ENCODE measurements around the gene PBXIP1.

Gene PBXIP1, protein sequence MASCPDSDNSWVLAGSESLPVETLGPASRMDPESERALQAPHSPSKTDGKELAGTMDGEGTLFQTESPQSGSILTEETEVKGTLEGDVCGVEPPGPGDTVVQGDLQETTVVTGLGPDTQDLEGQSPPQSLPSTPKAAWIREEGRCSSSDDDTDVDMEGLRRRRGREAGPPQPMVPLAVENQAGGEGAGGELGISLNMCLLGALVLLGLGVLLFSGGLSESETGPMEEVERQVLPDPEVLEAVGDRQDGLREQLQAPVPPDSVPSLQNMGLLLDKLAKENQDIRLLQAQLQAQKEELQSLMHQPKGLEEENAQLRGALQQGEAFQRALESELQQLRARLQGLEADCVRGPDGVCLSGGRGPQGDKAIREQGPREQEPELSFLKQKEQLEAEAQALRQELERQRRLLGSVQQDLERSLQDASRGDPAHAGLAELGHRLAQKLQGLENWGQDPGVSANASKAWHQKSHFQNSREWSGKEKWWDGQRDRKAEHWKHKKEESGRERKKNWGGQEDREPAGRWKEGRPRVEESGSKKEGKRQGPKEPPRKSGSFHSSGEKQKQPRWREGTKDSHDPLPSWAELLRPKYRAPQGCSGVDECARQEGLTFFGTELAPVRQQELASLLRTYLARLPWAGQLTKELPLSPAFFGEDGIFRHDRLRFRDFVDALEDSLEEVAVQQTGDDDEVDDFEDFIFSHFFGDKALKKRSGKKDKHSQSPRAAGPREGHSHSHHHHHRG

DNA sequence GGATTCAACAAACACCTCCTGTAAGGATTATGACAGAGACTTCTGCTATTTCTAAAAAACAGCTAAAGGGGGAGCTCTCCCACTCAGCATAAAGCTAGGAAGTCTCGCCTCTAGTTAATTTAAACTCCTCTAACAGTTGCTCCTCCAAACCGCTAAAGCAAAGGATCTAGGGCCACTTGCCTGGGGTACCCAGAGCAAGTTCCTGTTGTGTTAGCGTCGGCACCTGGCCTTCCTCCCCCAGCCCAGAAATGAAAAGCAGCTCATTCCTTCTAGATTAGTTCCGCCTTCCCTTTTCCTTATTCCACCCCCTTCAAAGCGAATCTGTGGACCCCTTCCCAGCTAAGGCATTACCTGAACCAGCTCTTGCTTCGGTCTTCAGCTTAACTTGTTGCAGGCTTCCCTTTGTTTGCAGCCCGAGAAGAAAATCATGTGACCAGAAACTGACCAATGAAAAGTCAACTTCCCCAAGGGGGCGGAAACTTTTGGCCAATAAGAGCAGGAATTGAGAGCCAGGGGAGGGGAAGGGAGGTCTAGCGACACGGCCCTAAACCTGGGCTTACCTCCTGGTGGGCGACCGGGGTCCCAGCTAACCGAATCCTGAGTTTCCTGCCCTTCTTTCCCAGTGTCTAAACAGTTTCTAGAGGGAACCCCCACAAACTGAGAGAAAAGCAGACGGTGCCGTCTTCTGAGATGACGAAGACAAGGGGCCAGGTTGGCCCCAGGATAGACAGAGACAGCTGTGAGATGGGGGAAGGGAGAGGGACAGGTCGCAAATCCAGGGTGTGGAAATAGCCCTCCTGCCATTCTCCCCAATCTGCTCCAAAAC, at the start of gene PBXIP1:
TSS of gene PBXIP1 (minus strand) at position 382 of the 826 bp plus-strand sequence. CDS start 2,378 bp downstream, outside the sequence.
- peak; percentile 90 to 92 for DNase-seq

DNA sequence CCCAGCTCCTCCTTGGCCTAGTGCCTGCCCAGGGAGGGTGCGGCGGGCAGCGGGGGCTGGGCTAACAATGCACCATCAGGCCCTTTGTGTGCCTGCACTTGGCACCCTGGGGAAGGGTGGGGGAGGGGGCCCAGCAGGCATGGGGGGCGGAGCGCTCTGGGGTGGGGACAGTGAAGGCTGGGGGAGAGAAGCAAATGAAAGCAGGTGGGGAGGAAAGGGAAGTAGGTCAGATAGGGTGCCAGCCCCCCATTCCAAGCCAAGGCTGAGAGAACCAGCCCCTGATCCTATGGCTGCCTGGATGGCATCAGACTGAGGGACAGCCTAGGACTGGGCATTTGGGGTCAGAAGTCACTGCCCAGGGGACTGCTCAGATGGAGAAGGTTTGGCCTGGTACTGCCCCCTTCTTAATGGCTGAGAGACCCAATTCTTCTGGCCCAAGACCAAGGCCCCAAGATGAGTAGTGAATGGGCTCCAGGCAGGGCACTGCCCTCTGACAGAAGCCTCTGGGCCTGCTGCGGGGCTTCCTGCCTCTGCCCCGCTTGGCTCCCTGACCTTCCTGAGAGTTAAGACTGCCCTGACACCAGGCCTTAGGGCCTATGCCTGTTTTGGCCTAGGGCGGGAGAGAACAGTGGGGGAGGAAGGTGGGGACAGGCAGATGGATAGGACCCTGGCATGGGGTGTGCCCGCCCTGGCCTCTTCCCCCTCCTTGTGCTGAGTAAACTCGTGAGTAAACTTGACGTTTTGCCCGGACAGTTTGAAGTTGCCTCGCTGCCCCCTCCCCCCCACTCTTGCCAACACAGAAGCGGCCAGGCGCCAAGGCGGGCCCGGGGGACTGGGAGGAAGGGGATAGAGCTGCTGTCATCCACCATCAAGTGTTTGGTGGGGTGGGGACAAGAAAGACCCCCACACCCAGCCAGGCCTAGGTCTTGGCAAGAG, 49.4 kb upstream of the PBXIP1 start:
- no peak for DNase-seq

DNA sequence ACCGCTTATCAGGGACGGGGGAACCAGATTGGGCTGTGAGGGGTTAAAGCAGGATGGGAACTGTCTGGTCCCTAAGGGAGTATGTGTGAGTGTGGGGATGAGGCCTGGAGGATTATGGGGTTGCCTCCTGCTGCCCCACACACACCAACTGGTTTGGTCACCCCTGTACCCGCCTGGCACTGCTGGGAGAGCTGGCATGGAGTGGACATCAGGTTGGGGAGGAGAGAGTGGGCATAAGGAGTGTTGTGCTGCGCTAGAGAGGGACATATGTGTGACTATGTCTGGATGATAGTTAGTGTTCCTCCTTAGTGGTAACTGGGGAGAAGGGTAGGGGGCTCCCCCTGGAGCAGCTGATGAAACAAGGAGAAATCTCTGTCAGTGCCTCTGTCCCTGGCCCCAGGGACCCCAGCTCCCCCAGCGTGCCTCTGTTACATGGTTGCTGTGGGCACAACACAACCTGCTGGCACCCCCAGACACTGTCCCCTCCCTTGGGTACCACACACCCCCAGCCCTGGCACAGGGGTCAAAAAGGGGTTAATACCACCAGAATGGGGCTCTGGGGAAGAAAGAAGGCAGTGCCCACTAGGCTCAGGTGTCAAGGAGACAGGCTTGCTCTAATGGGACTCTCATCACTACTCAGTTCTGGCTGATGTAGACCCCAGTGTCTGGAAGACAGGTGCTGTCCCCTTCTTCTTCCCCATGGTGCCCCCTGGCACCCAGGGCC, 48.6 kb upstream of the PBXIP1 start:
- no peak for DNase-seq

DNA sequence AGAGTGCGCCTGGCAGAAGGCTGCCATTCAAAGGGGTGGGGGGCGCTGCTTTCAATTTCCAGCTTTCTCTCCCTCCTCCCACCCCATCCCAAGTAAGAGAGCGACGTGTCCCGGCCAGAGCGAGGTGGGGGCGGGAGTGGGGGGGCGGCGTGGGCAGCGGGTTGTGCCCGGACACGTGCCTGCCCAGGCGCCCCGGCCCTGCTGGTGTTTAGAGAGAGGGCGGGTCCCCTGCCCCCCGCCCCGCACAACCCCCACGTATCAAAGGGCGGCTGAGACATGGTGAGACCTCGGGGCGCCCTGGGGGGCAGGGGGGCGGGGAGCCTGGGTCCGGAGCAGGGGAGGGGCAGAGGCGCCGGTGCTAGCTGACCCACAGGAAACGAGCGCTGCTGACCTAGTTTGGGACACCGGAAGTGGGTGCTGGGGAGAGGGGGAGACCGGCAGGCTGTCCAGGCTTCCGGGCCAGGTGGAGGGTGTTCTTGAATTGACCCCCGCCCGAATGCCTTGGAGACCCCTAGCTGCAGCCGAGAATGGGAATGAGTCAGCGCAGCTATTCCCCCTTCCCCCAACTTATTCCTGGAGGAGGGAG, 48.0 kb upstream of the PBXIP1 start:
- DNase-seq = no peak

DNA sequence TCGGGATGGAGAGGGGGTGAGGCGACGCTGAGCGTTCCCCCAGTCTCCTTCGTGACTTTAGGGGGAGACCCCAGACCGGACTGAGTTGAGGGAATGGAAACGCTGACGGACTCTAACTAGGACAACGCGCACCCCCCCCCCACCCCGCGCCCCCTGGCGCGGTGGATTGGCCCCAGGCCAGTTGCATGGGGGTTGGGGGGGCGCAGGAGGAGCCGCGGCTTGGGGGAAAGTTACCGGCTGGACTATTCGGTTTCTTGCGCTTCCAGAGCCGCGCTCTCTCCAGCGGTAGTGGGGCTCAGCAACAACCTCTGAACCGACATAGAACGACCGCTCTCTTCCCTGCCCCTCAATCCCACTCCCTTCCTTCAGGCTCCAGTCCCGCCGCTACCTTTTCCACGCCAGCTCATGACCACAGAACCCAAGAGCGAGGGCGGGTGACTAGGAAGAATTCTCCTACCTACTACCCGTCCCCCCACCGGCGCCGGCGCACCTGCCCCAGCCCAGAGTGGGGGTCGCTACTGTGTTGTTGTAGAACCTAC, 47.4 kb upstream of the PBXIP1 start:
- peak in 1 of 2 experiments; percentile 32 for DNase-seq

DNA sequence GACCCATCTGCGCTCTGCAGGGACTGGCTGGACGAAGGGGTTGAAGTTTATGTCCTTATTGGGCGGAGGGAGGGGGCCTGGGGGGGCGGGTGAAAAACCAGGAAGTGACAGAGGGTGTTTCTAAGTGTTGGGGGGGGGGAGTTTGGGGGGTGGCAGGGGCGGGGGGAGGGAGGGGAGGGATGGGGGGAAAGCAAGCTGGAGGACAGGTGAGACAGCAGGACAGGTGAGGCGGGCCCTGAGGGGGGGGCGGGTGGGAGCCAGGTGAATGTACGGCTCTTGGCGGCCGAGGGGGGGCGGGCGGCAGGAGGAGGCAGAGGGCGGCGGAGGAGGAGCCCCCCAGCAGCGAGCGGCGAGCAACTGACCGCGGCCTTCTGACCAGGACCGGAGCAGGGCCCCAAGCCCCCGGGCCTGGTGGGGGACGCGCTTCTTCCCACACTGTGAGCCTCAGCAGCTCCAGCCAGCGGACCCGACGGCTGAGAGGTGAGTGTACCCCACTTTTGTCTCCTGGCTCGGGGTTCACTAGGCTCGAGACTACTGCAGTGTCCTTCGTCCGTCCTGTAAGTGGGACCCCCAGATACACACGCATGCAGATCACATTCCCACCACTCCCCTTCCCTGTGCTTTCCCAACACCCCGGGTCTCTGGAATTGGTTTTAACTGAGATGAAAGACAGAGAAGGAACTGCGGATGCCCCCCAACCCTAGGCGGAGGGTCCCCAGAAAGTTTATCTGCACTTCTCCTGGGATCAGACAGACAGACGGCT, 46.7 kb upstream of the PBXIP1 start, which contains the start of gene ZBTB7B:
TSS of gene ZBTB7B (plus strand) at position 339 of the 763 bp plus-strand sequence. CDS start 11,859 bp downstream, outside the sequence.
- DNase-seq = peak; percentile 85 to 88

DNA sequence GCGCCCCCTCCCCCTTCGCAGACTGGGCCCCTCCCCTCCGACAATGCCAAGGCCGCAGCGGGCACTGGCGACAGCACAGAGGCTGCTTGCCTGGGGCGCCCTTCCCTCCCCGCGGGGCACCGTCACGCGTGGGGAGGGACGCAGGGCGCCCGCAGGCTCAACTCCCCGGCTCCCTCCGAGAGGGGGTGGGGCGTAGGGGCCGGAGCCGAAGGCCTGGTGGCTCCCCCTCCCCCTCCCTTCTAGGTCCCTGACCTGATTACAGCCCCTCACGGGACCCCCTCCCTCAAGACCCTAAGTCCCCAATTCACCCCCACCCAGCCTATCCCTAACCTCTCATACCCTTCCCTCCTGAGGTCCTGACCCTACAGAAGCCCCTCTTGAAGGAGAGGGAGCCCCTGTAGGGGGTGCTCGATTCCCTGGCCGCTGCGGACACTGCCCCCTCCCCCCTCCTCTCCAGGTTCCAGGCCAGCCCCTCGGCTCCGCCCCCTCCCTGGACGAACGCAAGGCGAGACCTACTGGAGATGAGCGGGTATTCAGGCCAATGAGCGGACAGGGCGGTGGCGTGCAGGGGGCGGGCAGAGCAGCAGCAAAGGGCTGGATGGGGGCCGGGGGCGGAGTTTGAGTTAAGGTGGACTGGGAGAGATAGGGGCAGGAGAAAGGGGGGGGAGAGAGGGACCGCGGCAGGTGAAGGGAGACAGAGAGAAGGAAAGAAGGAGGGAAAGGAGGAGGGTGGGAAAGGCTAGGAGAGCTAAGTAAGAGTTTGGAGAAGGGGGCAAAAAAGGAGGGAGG, 46.0 kb upstream of the PBXIP1 start:
- peak; percentile 98 to 99 for DNase-seq

DNA sequence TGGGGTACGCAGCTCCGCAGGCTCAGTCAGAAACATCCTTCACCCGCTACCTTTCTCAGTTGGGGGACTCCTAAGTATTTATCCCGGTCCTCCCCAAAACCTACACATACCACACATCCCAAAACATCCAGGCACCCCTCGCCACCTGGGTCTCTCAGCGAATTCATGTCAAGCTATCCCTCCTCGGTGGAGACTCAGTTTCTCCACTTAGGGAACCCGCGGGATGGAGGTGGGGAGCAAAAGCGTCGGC, 45.5 kb upstream of the PBXIP1 start:
- DNase-seq = peak in 1 of 2 experiments; percentile 62

DNA sequence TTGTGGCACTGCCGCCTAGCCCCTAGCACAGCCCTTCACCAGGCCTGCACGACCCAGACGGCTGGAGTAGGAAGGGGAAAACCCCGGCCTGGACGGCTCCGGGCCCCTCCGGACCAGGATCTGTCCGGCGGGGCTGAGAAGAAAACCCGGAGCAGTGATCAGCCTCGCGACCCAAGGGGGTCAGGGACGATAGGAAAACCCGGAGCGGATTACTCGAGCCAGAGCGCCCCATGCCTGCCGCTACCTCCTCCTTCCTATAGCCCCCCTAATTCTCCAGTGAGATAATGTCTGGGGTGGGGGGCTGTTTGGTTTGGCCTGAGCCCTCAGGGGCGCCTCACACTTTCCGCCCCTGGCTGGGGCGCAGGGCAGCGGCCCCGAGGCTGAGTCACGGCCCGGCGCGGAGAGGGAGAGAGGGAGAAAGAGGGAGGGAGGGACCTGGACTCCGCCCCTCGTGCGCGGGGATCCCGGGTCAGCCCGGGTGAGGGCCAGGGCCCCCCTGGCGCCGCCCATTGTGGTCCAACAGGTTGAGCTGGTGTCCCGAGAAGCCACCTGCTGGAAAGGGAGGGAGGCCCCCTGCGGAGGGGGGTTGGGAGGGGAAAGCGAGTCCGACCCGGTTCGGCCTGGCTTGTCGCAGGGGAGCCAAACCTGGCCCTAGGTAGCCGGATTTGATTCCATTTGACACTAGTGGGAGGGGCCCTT, 45.0 kb upstream of the PBXIP1 start:
- peak; percentile 91 to 92 for DNase-seq

DNA sequence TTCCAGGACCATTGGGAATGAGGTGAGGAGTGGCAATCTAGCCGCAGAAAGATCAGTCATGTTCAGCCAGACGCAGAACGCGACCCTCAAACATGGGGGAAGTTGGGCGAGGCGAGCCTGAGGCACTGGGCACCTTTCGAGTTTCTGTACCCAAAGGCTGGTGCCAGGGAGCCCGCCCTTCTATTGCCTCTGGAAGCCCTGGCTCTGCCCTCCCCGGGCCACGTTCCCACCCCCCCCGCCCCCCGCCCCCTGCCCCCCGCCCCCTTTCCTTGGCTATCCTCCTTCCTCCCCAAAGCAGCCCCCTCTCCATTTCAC, 44.5 kb upstream of the PBXIP1 start:
- DNase-seq = no peak

DNA sequence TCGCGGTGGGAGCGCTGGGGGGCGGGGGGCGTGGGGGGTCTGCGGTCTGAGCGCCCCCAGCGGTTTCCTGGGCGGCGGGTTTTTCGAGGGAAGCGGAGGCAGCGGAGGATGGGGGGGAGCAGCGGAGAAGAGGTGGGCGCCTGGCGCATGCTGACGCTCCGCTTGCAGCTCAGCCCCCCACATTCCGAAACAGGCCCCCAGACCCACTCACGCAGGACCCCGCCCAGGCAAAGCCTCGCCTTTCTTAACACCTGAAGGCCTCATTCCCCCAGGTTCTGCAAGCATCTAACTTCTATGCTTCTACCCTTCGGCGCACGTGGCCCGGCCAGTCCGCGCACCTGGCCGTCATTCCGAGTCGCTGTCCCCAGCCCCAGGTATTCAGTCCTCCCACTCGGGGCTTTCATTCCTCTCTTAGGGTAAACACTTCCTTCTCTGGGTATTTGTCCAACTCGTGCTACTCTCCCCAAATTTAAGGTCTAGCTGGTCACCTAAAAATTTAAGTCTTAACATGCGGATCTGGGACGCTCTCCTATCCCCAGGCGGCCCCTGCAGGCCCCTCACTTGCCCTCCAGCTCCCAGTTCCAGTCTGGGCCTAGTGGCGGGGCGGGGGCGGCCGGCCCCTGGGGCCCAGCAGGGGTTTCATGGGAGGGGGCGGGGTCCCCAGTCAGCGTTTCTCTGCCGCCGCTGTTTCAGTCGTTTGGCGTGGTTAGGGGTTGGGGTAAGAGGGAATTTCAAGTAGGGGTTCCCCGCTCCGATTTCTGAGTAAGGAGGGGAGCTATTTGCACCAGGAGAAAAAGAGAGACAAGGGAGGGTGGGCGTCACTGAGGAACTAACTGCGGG, 43.9 kb upstream of the PBXIP1 start:
- DNase-seq = peak; percentile 58 to 64

DNA sequence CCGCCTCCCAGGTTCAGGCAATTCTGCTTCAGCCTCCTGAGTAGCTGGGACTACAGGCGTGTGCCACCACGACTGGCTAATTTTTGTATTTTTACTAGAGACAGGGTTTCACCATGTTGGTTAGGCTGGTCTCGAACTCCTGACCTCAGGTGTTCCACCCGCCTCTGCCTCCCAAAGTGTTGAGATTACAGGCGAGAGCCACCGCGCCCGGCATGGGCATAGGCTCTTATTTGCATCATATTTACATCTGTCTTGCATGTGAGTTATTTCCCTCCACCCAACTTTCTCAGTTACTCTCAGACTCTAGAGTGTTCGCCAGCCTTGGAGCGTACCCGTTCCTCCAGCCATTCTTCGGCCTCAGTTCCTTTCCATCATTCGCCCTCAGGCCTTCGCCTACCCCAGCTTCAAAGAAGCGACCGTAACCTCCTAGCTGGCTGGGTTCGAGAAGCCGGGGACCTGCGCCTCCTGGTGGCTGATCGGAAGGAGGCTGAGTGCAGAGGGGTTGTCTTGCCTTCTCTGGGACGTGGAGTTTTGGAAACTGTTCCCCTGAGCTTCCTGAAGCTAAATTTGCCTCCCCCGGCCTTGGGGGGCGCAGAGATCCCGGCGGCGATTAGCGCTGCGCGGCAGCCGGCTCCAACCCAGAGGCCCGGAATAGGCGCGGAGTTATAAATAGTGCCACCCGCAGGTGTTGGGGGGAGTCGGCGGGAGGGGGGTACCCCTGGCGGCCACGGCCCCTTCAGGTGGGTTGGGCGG, 43.1 kb upstream of the PBXIP1 start:
- peak; percentile 93 for DNase-seq

DNA sequence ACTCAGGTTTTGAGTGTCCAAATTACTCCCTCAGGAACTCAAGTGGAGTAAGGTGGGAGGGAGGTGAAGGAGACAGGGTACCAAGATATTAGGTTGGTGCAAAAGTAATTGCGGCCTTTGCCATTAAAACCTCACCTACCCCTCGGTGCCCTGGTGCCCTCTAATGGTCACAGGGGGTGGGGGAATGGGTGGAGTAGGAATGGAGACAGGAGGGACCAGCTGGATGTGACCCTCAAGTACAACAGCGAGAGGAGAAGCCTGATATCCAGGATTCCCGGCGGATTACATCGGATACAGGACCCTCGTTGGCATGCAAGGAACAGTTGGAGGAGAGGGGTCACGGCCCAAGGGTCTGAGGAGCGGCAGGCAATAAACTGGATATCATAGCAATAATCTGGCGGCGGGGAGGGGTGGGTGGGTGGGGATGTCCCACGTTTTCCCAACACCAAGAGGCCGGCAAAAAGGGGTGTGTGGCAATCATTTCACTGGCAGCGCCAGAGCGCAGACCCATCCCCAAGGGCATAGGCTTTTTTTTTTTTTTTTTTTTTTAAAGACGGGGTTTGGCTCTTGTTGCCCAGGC, 42.4 kb upstream of the PBXIP1 start:
- DNase-seq = no peak

DNA sequence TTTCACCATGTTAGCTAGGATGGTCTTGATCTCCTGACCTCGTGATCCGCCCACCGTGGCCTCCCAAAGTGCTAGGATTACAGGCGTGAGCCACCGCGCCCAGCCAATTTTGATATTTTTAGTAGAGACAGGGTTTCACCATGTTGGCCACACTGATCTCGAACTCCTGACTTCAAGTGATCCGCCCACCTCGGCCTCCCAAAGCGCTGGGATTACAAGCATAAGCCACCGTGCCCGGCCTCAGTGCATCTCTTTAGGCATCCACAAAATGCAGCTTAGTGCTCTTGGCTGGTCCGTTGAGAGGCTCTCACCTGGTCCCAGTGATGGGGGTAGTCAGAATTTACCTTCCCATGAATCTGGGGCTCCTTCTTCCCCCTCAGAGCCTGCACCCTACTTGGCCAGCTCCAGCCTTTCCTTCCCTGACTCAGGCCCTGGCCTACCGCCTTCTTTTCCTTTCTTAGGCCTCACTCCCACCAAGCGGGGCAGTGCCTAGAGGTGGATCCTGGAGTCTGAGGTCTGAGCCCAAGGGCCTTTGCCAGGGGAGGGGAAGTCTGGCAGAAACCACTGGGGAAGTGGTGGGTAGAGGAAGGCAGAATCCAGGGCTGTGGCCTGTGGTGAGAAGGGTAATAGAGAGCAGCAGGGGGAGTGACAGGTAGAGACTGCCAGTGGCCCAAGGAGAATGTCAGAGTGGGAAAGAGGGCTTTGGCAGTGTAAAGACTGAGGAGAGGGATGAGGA, 41.2 kb upstream of the PBXIP1 start:
- peak; percentile 55 to 57 for DNase-seq

DNA sequence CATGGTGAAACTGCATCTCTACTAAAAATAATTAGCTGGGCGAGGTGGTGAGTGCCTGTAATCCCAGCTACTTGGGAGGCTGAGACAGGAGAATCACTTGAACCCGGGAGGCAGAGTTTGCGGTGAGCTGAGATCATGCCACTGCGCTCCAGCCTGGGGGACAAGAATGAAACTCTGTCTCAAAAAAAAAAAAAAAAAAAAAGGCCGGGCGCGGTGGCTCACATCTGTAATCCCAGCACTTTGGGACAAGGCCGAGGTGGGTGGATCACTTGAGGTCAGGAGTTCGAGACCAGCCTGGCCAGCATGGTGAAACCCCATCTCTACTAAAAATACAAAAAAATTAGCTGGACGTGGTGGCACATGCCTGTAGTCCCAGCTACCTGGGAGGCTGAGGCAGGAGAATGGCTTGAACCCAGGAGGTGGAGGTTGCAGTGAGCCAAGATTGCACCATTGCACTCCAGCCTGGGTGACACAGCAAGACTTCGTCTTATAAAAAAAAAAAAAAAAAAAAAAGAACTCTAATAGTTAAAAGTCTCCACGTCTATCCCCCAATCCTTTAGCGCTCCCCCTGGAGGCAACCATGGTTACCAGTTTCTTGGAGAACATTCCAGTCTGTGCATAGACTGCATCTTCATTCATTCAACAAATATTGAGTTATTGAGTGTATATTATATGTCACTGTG, 39.5 kb upstream of the PBXIP1 start:
- peak; percentile 45 to 48 for DNase-seq

Measured in Kasumi-1 (cell line).